Urinary bladder (tissue), 4 donors: ENCODE data around the gene TMEM107. TPM values are rescaled to one million over a fixed set of nuclear protein-coding genes. Genes with fewer than 3 reads are reported as not detected.

Experiments used
- DNase-seq: peaks from one replicate; pipeline ENCODE4 v3.0.0-alpha.2; 2015; ENCODE audit errors: extremely low spot score
- H3K27ac ChIP-seq: one replicate; pipeline ENCODE4 v1.5.1; 2013; ENCODE audit warnings: low read depth, mild to moderate bottlenecking, moderate library complexity
- H3K36me3 ChIP-seq: one replicate; pipeline ENCODE4 v1.6.1; 2013; ENCODE audit warnings: mild to moderate bottlenecking, moderate library complexity; ENCODE audit not compliant: insufficient read depth
- H3K4me1 ChIP-seq: one replicate; pipeline ENCODE4 v1.6.1; 2013; ENCODE audit warnings: mild to moderate bottlenecking, moderate library complexity; ENCODE audit not compliant: insufficient read depth
- H3K4me3 ChIP-seq: one replicate; pipeline ENCODE4 v1.5.1; 2013; ENCODE audit warnings: low read depth, low read length
- WGBS: extraction: QIAGEN DNeasy Blood & Tissue Kit; methylation state at CpG from one replicate; pipeline ENCODE4 v1.1.7; 2013; 5-methylcytosine and 5-hydroxymethylcytosine counted together
- polyA plus RNA-seq: library from polyadenylated mRNA; stranded (reverse); fragments of 200-250 nt; gene quantifications from one replicate; pipeline ENCODE4 v1.2.3, GENCODE V29; 2013
- total RNA-seq: library from RNA; depleted of rRNA; stranded (reverse); fragments of >200 nt; gene quantifications from one replicate; pipeline ENCODE4 v1.2.3, GENCODE V29; 2014
- donor health status: healthy with polysubstance abuse.
- donor health status: healthy.

The TMEM107 gene
- total and polyA plus RNA-seq, 2 donors = 21.6 to 40.4 TPM

DNA sequence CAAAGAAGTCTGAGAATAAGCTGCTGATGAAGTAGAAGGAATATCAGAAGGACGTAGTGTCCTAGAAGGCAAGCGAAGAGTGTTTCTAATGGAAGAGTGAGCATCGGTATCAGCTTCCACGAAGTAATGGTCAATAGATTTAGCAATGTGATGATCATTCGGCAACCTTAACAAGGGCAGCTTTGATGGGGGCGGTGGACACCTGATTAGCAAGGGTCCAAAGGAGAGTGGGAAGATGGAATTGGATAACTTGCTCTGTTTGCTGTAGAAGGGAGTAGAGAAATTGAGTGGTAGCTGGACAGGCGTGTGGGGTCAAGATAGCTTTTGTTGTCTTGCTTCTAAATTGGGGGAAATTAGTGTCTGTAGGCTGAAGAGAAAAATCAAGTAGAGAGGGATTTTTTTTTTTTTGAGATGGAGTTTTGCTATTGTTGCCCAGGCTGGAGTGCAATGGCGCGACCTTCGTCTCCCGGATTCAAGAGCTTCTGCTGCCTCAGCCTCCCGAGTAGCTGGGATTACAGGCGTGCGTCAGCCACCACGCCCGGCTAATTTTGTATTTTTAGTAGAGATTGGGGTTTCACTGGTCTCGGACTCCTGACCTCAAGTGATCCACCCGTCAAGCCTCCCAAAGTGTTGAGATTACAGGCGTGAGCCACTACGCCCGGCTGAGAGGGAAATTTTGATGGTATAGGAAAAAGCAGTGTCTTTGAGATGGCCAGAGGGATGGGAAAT, 38.4 kb downstream of the TMEM107 start:
- Histone ChIP-seq H3K27ac (no peak overlapping the region), H3K4me1 (no peaks in the 10 kb centered on the region)

DNA sequence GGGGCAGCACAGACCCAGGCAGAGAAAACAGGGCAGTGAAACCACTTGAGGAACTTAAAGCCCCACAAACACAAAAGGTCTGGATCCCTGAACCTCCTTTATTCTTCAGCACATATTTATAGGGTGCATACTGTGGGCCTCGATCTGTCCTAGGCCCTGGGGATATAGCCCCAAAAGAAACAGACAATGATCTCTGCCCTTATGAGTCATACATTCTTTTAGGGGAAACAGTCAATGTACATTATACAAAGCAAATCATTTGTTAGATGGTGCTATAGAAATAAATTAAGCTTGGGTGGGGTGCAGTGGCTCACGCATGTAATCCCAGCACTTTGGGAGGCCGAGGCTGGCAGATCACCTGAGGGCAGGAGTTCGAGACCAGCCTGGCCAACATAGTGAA, 42.2 kb downstream of the TMEM107 start:
- no peak for DNase-seq
- H3K4me1 ChIP-seq = no peaks in the 10 kb centered on the region
- no peak overlapping the region for H3K4me3 ChIP-seq
- no peak overlapping the region for H3K27ac ChIP-seq
- H3K36me3 ChIP-seq = no peaks in the 10 kb centered on the region
- WGBS = 80% methylated on average over 4 of the region's 4 CpGs

More for the DNA sequence above, 38.4 kb downstream of the TMEM107 start:
- whole genome bisulfite sequencing = 22% methylated on average over 21 of the region's 21 CpGs
- Histone ChIP-seq H3K4me3 (no peak overlapping the region), H3K36me3 (peaks cover 3% of the 10 kb centered on the region)
- no peak for DNase-seq

DNA sequence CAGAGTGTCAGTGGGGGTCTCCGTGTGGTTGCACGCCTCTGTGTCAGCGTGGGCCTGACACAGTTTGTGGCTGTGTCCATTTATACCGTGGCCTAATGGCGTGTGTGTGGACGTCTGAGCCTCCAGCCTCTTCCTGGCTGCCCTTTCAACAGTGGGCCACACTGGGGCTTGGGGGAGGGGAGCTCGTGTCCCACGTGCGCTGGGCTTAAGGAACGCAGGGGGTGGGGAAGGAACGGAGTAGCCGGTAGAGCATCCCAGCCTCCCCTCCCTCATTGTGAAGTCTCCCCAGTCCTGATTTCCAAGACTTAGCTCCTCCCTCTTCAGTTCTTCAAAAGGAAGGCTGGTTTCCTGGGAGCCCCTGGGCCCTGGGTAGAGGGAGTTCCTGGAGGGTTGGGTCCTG, 42.8 kb downstream of the TMEM107 start:
- WGBS = 60% methylated on average over 12 of the region's 12 CpGs
- no peak overlapping the region for H3K27ac ChIP-seq
- DNase-seq = no peak
- H3K4me3 ChIP-seq = no peak overlapping the region
- no peaks in the 10 kb centered on the region for H3K4me1 ChIP-seq
- H3K36me3 ChIP-seq = no peaks in the 10 kb centered on the region

DNA sequence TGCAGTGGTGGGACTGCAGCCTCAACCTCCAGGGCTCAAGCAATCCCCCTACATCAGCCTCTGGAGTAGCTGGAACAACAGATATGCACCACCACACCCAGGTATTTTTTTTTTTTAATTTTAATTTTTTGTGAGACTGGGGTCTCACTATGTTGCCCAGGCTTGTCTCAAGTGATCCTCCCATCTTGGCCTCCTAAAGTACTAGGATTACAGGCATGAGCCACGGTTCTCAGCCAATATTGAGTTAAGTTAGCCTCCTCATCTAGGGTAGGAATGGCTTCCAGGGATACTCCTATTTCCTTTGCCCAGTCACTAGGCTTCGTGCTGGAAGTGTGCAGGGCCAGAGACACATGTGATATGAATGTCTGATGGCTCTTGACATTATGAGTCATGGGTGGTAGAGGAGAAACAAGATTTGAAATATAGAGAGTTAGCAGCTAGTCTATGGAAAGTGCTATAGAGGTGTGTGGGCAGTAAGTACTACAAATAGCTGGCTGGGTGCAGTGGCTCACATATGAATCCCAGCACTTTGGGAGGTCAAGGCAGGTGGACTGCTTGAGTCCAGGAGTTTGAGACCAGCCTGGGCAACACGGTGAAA, 44.2 kb downstream of the TMEM107 start:
- H3K4me3 ChIP-seq = no peak overlapping the region
- no peak for DNase-seq
- no peaks in the 10 kb centered on the region for H3K4me1 ChIP-seq
- H3K27ac ChIP-seq = no peak overlapping the region
- H3K36me3 ChIP-seq = no peaks in the 10 kb centered on the region
- WGBS = 73% methylated on average over 3 of the region's 3 CpGs

DNA sequence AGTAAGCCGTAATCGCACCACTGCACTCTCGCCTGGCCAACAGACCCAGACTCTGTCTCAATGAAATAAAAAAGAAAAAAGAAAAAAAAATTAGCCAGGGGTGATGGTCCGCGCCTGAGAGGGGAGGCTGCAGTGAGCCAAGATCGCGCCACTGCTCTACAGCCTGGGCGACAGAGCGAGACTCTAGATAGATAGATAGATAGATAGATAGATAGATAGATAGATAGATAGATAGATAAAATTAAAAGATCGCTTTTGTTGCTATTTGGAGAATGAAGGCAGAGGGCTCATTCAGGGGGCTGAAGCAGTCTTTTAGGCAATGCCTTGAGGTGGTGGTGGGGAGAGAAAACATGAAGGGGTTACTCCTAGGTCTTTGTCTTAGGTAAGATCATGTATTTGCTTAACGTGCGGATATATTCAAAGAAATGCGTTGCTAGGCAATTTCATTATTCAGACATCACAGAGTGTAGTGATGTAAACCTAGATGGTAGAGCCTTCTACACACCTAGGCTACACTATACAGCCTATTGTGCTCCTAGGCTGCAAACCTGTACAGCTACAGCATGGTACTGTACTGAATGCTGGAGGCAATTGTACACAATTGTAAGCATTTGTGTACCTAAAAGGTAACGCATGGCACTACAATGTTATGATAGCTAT, 47.9 kb downstream of the TMEM107 start:
- Histone ChIP-seq H3K4me3 (no peak overlapping the region), H3K36me3 (no peaks in the 10 kb centered on the region), H3K27ac (no peak overlapping the region), H3K4me1 (peaks cover 3% of the 10 kb centered on the region)
- DNase-seq = no peak
- WGBS = 83% methylated on average over 14 of the region's 14 CpGs

DNA sequence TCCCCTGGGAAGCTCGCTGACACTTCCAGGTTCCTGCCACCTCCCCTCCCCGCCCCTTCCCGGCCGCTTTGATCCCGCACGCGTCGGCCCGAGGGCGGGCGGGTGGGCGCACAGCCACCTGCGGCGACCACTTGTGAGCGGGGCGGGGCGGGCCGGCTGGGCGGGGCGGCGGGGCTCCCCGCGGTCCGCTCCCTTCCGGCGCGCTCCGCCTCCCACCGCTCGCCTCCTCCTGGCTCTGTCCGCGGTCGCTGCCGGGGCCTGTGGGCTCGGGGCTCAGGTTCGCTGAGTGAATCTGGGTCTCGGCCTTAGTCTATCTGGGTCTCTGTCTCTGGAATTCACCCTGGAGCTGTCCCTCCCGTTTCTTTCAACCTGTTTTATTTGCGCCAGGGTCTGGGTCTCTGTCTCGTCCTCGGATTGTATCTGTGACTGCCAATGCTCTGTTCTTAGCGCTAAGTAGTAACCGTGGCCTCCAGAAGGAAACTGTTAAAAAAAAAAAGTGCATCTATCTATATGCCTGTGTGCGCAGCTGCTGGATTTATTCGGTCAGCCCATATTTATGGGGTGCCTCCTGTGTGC, 49.6 kb downstream of the TMEM107 start:
- Histone ChIP-seq H3K4me3 (peak overlapping the region; percentile 58), H3K27ac (no peak overlapping the region), H3K36me3 (no peaks in the 10 kb centered on the region), H3K4me1 (peaks cover 3% of the 10 kb centered on the region)
- no peak for DNase-seq
- WGBS = under 1% methylated on average over 45 of the region's 45 CpGs

DNA sequence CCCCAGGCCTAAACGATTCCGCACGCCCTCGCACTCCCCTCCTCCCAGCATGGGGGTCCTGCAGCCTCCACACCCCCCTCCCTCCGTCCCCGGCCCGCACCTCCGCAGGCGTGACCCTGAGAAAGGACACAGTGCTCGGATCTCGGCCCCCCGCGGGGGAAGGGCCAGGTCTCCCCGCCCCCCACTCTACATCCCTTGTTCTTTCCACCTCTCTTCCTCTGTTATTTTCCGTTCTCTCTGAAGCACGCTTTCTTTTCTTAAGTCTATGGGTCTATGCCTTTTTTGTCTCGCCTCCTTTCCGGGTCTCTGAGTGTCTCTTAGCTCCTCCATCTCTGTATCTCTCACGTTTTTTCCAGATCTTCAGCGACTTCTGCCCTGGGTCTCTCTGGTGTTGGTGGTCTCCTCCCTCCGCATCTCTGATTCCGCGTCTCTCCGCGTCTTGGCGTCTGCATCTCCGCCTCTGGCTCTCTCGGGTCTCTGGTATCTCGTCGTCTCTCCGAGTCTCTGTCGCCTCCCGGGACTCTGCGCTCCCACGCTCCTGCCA, 50.2 kb downstream of the TMEM107 start:
- no peak overlapping the region for H3K27ac ChIP-seq
- under 1% methylated on average over 35 of the region's 35 CpGs for WGBS
- DNase-seq = no peak
- peaks cover 3% of the 10 kb centered on the region for H3K4me1 ChIP-seq
- peak overlapping the region; percentile 58 for H3K4me3 ChIP-seq
- no peaks in the 10 kb centered on the region for H3K36me3 ChIP-seq

DNA sequence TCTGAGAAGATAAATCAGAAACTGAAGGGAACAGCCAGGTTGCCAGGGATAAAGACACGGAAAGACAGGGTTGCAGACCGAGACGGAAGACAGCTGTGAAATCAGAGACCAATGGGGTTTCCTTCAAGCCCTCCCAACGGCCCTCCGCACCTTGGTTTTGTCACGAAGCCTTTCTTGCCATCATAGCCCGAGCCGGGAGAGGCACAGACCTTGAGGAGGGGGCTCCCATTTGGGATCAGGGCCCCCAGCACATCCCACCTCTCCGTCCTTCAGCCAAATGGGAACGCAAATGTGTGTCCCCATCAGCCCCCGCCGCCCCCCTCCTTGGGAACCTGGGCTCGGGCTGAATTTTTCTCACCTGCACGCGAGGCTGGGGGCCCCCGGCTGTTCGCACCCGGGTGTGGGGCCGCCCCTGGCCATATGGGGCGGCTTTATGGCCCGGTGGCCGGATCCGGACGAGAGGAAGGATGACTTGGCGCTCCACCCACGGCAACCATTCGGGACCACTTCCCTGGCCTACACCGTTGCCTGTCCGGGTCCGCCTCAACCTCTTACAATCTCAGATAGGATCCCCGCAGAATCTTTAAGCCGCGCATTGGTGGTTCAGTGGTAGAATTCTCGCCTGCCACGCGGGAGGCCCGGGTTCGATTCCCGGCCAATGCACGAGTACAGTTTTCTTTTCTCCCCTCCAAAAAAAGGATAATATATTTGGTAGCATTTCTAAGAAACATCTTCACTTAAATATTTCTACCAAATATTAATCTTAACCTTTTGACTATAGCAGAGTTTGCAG, 50.8 kb downstream of the TMEM107 start:
- peak; percentile 79 for DNase-seq
- H3K4me3 ChIP-seq = peak overlapping the region; percentile 58
- under 1% methylated on average over 40 of the region's 40 CpGs for WGBS
- H3K4me1 ChIP-seq = peaks cover 3% of the 10 kb centered on the region
- no peaks in the 10 kb centered on the region for H3K36me3 ChIP-seq
- no peak overlapping the region for H3K27ac ChIP-seq

DNA sequence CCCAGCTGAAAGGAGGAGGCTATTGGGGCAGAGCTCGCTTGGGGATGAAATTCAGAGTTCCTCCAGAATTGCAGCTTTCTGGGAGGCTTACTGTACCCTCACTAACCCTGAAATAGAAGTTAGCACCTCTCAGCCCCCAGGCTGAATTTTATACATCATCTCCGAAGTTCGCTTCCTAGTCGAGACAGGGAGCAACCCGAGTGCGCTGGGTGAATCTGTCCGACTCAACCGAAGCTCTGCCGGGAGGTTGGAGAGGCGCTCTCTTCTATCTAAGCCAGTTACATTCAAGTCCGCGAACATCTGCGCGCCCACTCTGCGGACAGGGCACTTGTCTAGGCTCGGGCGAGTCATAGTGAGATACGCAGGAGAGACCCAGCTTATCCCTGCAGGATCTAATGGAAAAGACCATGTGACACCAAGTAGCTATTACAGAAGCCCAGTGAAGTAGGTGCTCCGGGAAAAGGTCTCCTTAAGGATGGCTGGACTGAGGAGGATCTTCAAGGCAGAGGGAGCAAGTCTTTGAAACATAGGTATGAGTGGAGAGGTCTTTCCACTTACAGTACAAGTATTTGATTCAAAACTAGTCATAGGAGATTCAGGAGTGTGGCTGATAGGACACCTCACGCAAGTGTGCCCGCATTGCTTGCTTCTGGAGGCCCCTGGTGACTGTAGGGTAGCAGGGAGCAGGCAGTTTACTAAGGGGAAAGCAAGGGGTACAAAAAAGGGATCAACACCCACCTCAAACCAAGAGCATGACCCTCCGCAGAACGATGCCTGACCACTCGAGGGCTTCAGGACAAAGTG, 51.6 kb downstream of the TMEM107 start:
- H3K4me1 ChIP-seq = peaks cover 3% of the 10 kb centered on the region
- WGBS = 4% methylated on average over 24 of the region's 24 CpGs
- H3K4me3 ChIP-seq = no peak overlapping the region
- H3K36me3 ChIP-seq = no peaks in the 10 kb centered on the region
- DNase-seq = no peak
- no peak overlapping the region for H3K27ac ChIP-seq

DNA sequence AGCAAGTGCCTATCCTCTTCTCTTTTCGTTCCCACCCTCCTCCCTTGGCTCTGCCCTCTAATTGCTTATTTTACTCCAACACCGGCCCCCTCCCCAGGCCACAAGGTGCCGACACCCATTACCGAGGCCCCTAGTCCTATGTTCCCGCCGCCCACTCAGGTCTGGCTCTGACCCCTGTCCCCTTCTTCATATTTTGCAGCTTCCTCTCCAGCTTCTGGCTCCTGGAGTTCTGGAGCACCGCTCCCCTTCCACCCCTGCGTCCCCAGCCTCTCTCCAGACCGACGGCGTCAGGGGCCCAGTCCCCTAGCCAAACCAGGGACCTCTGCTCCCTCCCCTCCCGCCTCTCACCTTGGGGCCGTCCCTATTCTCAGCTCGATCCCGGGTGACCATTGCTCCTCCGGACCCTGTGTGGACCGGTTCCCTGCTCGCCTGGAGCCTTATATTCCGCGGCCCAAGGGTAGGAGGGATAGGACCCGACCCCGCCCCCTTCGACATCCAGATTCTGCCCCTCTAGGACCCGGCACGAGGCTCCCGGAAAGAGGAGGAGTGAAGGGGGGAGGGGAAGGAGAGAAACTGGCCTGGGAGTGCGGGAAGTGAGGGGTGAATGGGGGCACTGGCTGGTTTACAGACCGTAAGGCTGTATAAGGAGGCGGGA, 52.4 kb downstream of the TMEM107 start, which contains the start of gene HES7:
Gene HES7 (minus strand): TSS at position 412 of the 655 bp plus-strand sequence. CDS start 22 bp downstream, at position 390.
- under 1% methylated on average over 29 of the region's 29 CpGs for WGBS

DNA sequence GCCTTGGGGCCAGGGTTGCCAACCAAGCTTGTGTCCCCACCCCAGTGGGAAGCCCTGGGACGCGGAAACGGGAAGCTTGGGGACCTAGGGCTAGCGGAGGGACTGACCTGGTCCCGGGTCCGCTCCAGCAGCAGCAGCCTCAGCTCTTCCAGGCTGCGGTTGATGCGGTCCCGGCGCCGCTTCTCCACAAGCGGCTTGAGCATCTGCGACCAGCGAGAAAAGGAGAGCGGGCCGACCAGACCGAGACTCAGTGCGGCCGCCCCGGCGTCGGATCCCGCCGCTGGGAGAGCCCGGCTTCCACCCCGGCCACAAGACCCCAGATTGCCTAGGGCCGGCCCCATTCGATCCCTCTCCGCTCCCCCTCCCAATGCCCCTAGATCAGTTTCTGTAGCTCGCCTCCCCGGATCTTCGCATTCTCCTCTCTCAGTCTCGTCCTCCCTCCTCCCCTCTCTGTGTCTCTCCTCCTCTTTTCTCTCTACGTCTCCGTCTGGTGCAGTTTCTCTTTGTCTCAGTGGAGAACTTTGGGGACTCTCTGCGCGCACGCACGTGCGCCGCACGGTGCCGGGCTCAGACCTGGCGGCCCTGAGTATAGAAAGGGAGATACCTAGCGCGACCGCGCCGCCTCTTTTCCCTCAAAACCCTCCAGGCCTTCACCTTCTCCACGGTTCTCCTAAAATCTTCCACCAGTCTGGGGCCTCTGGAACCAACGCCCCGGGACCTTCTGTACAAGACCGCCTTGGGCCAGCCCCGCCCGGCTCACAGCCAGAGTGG, 53.1 kb downstream of the TMEM107 start:
- Histone ChIP-seq H3K4me1 (peaks cover 3% of the 10 kb centered on the region), H3K36me3 (no peaks in the 10 kb centered on the region), H3K27ac (no peak overlapping the region), H3K4me3 (peak overlapping the region; percentile 50)
- WGBS = under 1% methylated on average over 55 of the region's 55 CpGs
- DNase-seq = no peak

More for the DNA sequence above, 52.4 kb downstream of the TMEM107 start, which contains the start of gene HES7:
- no peak for DNase-seq
- H3K4me1 ChIP-seq = peaks cover 3% of the 10 kb centered on the region
- H3K4me3 ChIP-seq = peak within 1 kb of the TSS; percentile 50
- H3K36me3 ChIP-seq = no peaks in the 10 kb centered on the region
- H3K27ac ChIP-seq = no peak within 1 kb of the TSS
